Epithelial cell of proximal tubule (primary cell): ENCODE measurements around the gene SRSF10. TPM values are rescaled to one million over a fixed set of nuclear protein-coding genes. Genes with fewer than 3 reads are reported as not detected.

Experiments
- DNase-seq: peaks from one replicate; pipeline ENCODE4 v3.0.0-alpha.2; 2011; ENCODE audit warnings: low read depth
- H3K4me3 ChIP-seq: 2 replicates; pipeline ENCODE4 v1.5.1; 2011; ENCODE audit warnings: low read depth, mild to moderate bottlenecking, low read length
- CTCF ChIP-seq: conservative IDR thresholded peaks from 2 replicates; pipeline ENCODE4 v1.5.1; 2012; ENCODE audit warnings: low read depth, mild to moderate bottlenecking, low read length
- total RNA-seq: library from RNA; depleted of rRNA; stranded (reverse); fragments of >200 nt; gene quantifications from 2 replicates; pipeline ENCODE4 v1.2.3, GENCODE V29; 2015

SRSF10 gene
- total RNA-seq, 1 donor from 2014 or later, result 97.3 TPM

- DNase-seq, result no peak
- H3K4me3 ChIP-seq, result no peak overlapping the region
- TF ChIP-seq CTCF, result no peak
Observed at GRCh38 chr1:23915466-23915865, 64.7 kb downstream of the SRSF10 start.

GRCh38 chr1:23914921-23915320, 65.2 kb downstream of the SRSF10 start:
- DNase-seq, result no peak
- TF ChIP-seq CTCF, result no peak
- no peak overlapping the region for H3K4me3 ChIP-seq

Other genes with a start within 250 kb of the SRSF10 start
- 27.9 and 30.2 TPM in 2 replicates for gene ELOA, start 236.9 kb downstream of the SRSF10 start, total RNA-seq
- gene PITHD1, start 201.9 kb downstream of the SRSF10 start, total RNA-seq, result 39.0 and 47.0 TPM in 2 replicates
- 129 and 160 TPM in 2 replicates for gene LYPLA2, start 189.2 kb downstream of the SRSF10 start, total RNA-seq
- gene GALE, start 179.6 kb downstream of the SRSF10 start, total RNA-seq, result 126 and 131 TPM in 2 replicates
- 22.1 and 38.5 TPM in 2 replicates for gene HMGCL, start 154.9 kb downstream of the SRSF10 start, total RNA-seq
- gene FUCA1, start 112.0 kb downstream of the SRSF10 start, total RNA-seq, result 31.9 and 33.8 TPM in 2 replicates
- not detected in 2 replicates for gene CNR2, start 67.0 kb downstream of the SRSF10 start, total RNA-seq
- 92.1 and 100 TPM in 2 replicates for gene PNRC2, start 20.5 kb downstream of the SRSF10 start, total RNA-seq
- 1.7 and 2.2 TPM in 2 replicates for gene MYOM3, start 131.8 kb upstream of the SRSF10 start, total RNA-seq
- 0.07 TPM in 1 of 2 replicates, not detected in the other for gene IL22RA1, start 162.8 kb upstream of the SRSF10 start, total RNA-seq
- gene IFNLR1, start 207.0 kb upstream of the SRSF10 start, total RNA-seq, result 3.6 and 4.2 TPM in 2 replicates